Measurements from ENCODE around the gene LRRC7.

The LRRC7 gene

DNA sequence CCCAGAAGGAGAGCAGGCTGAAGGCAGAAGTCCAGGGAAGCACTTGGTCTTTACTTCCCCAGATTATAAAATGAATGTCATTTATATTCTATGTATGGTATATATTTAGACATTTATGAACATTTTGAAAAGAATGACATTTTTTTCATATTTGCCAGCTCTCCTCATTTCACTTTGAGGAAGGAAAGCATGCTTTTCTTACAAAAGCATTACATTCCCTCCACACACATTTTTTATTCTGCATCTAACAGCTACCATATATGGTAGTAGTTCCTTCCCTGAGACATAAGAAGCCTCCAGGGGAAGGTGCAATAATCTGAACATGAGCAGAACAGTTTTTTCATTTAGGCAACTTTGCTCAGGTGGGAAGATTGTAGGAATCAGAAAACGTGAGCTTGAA, 94.0 kb downstream of the LRRC7 start:
- H2AFZ ChIP-seq (ENCODE audit: low read length): no peak overlapping the region
- H3K27ac ChIP-seq (ENCODE audit: low read depth, low read length, poor library complexity, severe bottlenecking): no peak overlapping the region
- H3K4me2 ChIP-seq (ENCODE audit: low read length): no peak overlapping the region
- no peaks in the 10 kb centered on the region for H3F3A ChIP-seq (ENCODE audit: insufficient read depth, low read length)
- TF ChIP-seq EZH2 (IDR thresholded peaks at IDR 0.05; ENCODE audit: borderline replicate concordance, low read length): no peak
- TF ChIP-seq, protein P1, sequence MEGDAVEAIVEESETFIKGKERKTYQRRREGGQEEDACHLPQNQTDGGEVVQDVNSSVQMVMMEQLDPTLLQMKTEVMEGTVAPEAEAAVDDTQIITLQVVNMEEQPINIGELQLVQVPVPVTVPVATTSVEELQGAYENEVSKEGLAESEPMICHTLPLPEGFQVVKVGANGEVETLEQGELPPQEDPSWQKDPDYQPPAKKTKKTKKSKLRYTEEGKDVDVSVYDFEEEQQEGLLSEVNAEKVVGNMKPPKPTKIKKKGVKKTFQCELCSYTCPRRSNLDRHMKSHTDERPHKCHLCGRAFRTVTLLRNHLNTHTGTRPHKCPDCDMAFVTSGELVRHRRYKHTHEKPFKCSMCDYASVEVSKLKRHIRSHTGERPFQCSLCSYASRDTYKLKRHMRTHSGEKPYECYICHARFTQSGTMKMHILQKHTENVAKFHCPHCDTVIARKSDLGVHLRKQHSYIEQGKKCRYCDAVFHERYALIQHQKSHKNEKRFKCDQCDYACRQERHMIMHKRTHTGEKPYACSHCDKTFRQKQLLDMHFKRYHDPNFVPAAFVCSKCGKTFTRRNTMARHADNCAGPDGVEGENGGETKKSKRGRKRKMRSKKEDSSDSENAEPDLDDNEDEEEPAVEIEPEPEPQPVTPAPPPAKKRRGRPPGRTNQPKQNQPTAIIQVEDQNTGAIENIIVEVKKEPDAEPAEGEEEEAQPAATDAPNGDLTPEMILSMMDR (IDR thresholded peaks at IDR 0.05; ENCODE audit: low read length): no peak
- no peaks in the 10 kb centered on the region for H4K20me1 ChIP-seq (ENCODE audit: insufficient read depth, low read length)
- H3K4me1 ChIP-seq (ENCODE audit: insufficient read depth, low read length, severe bottlenecking): no peaks in the 10 kb centered on the region
- no peaks in the 10 kb centered on the region for H3K79me2 ChIP-seq (ENCODE audit: insufficient read depth, low read length)
- H3K9me2 ChIP-seq (ENCODE audit: low read depth, low read length): no peaks in the 10 kb centered on the region
- no peak overlapping the region for H3K4me3 ChIP-seq (ENCODE audit: low read depth, low read length, poor library complexity, severe bottlenecking)
- no peak overlapping the region for H3K9ac ChIP-seq (ENCODE audit: low read length)
- no peaks in the 10 kb centered on the region for H3K9me3 ChIP-seq (ENCODE audit: low read length)
- H3K36me3 ChIP-seq (ENCODE audit: insufficient read depth, low read length): no peaks in the 10 kb centered on the region
- H3K27me3 ChIP-seq (ENCODE audit: insufficient read depth, low read length): no peaks in the 10 kb centered on the region

DNA sequence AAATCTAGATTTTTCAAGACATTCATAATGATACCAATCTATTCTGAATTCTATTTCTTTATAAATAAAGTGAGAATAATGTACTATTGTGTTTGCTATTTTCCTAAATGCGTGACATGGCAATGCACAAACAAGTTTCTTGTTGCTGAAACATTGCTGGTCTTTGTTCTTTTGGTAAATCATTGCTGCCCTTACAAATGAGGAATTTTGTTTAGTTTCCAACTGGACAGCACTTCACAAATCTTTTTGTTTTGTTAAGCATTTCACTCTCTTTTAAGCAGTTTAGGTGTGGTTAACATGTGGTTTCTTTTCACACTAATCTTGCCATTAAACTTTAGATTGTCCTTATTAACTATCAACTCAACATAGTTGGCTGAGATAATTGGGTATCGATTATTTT, 94.6 kb downstream of the LRRC7 start:
- H3K27me3 ChIP-seq (ENCODE audit: insufficient read depth, low read length): no peaks in the 10 kb centered on the region
- H3K9me2 ChIP-seq (ENCODE audit: low read depth, low read length): no peaks in the 10 kb centered on the region
- TF ChIP-seq, protein P1 (IDR thresholded peaks at IDR 0.05; ENCODE audit: low read length): no peak
- TF ChIP-seq EZH2 (IDR thresholded peaks at IDR 0.05; ENCODE audit: borderline replicate concordance, low read length): no peak
- H3K36me3 ChIP-seq (ENCODE audit: insufficient read depth, low read length): no peaks in the 10 kb centered on the region
- no peak overlapping the region for H3K4me3 ChIP-seq (ENCODE audit: low read depth, low read length, poor library complexity, severe bottlenecking)
- no peaks in the 10 kb centered on the region for H3K4me1 ChIP-seq (ENCODE audit: insufficient read depth, low read length, severe bottlenecking)
- H3F3A ChIP-seq (ENCODE audit: insufficient read depth, low read length): no peaks in the 10 kb centered on the region
- no peaks in the 10 kb centered on the region for H4K20me1 ChIP-seq (ENCODE audit: insufficient read depth, low read length)
- H3K79me2 ChIP-seq (ENCODE audit: insufficient read depth, low read length): no peaks in the 10 kb centered on the region
- H3K9ac ChIP-seq (ENCODE audit: low read length): no peak overlapping the region
- H2AFZ ChIP-seq (ENCODE audit: low read length): no peak overlapping the region
- no peak overlapping the region for H3K27ac ChIP-seq (ENCODE audit: low read depth, low read length, poor library complexity, severe bottlenecking)
- no peaks in the 10 kb centered on the region for H3K9me3 ChIP-seq (ENCODE audit: low read length)
- no peak overlapping the region for H3K4me2 ChIP-seq (ENCODE audit: low read length)

DNA sequence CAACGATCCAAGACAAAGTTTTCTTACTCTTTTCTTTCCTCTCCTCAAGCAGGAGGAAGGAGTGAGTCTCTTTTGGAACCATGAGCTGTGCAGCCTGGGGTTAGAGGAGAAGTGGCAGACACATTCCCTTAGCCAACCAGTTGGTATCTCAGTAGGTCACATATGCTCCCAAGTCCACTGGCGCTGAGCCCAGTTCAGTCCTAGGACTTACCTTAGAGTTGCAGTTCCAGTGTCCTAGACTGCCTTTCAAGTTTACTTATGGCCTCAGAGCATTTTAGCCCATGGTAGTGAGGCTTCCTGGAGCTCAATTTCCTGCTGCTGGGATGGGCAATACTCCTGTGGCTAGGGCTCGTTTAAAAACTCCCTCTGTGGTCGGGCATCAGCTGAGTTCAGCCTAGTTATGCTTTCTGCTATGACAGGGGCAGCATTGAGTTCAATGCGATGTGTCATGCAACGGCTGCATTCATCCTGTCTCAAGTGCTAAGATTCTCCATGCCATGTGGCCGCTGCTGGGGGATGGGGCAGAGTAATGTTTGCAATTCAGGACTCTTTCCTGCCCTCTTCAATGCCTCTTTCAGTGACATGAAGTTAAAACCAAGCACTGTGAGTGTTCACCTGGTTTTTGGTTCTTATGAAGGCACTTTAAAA, 103.8 kb downstream of the LRRC7 start:
- H3K4me1 ChIP-seq (ENCODE audit: insufficient read depth, low read length, severe bottlenecking): no peaks in the 10 kb centered on the region
- H3F3A ChIP-seq (ENCODE audit: insufficient read depth, low read length): no peaks in the 10 kb centered on the region
- no peaks in the 10 kb centered on the region for H3K27me3 ChIP-seq (ENCODE audit: insufficient read depth, low read length)
- H3K27ac ChIP-seq (ENCODE audit: low read depth, low read length, poor library complexity, severe bottlenecking): no peak overlapping the region
- no peaks in the 10 kb centered on the region for H3K9me3 ChIP-seq (ENCODE audit: low read length)
- H2AFZ ChIP-seq (ENCODE audit: low read length): no peak overlapping the region
- H3K9me2 ChIP-seq (ENCODE audit: low read depth, low read length): no peaks in the 10 kb centered on the region
- no peaks in the 10 kb centered on the region for H3K36me3 ChIP-seq (ENCODE audit: insufficient read depth, low read length)
- no peaks in the 10 kb centered on the region for H4K20me1 ChIP-seq (ENCODE audit: insufficient read depth, low read length)
- H3K4me3 ChIP-seq (ENCODE audit: low read depth, low read length, poor library complexity, severe bottlenecking): no peak overlapping the region
- no peak overlapping the region for H3K4me2 ChIP-seq (ENCODE audit: low read length)
- no peaks in the 10 kb centered on the region for H3K79me2 ChIP-seq (ENCODE audit: insufficient read depth, low read length)
- TF ChIP-seq, protein P1 (IDR thresholded peaks at IDR 0.05; ENCODE audit: low read length): no peak
- no peak for TF ChIP-seq EZH2 (IDR thresholded peaks at IDR 0.05; ENCODE audit: borderline replicate concordance, low read length)
- no peak overlapping the region for H3K9ac ChIP-seq (ENCODE audit: low read length)
